ACHN (cell line): ENCODE measurements around the gene TLK1.
"Not testable (repeated sequence)": the region's sequence is repeated elsewhere in the genome, so short reads cannot be mapped to it uniquely, and the experiment has no call there.

Source experiments
- DNase-seq: peaks from one replicate; pipeline ENCODE4 v3.0.0-alpha.2; 2015
- in situ Hi-C: cut with HindIII; loops from 2 replicates; pipeline ENCODE4 v1.10.0; 2017; ENCODE audit warnings: low sequenced_read_pairs, low pct_ligation_motif_present, low pct_unique_long_range_greater_than_20kb

Gene TLK1

DNA sequence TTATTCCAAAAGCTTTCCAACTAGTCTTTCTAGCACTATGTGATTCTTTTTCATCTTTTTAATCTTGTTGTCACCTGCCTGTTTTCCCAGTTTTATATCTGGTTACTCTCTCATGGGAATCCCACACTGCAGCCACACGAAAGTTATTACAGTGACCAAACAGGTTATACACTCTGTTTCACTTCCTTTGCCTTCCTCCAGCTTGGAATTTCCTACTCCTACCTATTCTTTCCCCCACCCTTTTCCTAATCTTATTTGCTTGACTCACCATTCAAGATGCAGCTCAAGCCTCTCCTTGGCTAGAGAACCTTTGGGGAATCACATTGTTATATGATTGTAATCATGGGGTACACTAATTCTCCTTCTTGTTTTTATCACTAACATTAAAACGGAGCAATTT lies 13.4 kb upstream of the TLK1 start:
- in situ Hi-C loops = no loop called here
- DNase-seq = no peak

DNA sequence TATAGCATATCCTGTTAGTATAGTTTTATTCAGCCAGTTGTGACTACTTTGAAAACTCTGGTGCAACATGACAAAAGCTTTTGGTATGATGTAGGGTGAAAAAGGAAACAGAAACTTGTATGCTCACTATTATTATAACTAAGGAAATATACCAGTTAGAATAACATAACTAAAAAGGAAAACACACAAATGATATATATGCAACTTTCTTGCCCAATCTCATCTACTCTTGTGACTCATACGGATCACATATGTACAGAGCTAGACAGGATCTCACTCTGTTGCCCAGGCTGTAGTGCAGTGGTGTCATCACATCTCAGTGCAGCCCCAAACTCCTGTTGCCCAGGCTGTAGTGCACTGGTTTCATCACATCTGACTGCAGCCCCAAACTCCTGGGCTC lies 12.4 kb upstream of the TLK1 start:
- no peak for DNase-seq
- in situ Hi-C loops = no loop called here

- in situ Hi-C loops = no loop called here
- DNase-seq = no peak
Measured at GRCh38 chr2:171171808-171172207, 11.1 kb upstream of the TLK1 start.

DNA sequence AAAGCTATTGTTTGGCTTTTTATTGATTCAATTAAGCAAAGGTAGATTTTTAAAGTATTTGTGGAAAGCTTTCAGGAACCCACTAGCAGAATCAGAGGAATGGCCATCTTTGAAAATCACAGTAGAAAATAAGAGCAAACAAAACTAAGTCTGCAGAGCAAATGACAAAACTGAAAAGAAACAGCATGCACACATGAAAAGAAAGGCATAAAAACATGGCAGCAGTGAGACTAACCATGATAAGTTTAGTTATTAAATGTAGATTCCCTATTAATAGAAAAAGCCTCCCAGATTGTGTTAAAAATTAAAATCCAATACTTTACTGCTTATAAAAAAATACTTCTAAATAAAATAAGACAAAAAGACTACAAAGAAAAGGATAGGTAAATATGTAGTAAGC lies 9.1 kb upstream of the TLK1 start:
- no peak for DNase-seq
- in situ Hi-C loops = no loop called here

GRCh38 chr2:171169333-171169732 lies 8.6 kb upstream of the TLK1 start:
- DNase-seq = no peak
- in situ Hi-C loops = no loop called here

GRCh38 chr2:171167352-171167997 lies 6.8 kb upstream of the TLK1 start:
- DNase-seq = no peak
- in situ Hi-C loops = no loop called here

- in situ Hi-C loops = no loop called here
- no peak for DNase-seq
Measured at GRCh38 chr2:171166328-171166983, 5.8 kb upstream of the TLK1 start.

DNA sequence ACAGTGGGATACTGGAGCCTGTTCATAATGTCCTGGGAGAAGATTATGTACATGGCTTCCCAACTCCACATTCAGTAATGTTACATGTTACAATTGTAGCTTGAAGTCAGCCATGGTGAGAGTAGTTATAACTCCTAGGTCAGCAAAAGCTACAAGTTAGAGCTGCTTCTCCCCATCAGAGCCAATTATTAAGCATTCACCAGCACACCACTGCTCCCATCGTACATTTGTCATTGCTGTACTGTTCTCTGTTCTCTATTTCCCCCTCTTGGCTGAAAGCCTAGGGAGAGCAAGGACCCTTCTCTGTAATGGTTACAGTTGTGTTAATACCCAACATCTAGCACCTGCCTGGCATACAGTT lies 5.3 kb upstream of the TLK1 start:
- in situ Hi-C loops = no loop called here
- no peak for DNase-seq

GRCh38 chr2:171163261-171163660 lies 2.6 kb upstream of the TLK1 start:
- DNase-seq = no peak
- in situ Hi-C loops = no loop called here

GRCh38 chr2:171162522-171163197 lies 2.0 kb upstream of the TLK1 start:
- DNase-seq, in situ Hi-C loops: not testable (repeated sequence)

GRCh38 chr2:171160956-171161740 lies 455 bp upstream of the TLK1 start:
- in situ Hi-C loops = no loop called here
- peak; percentile 84 for DNase-seq

DNA sequence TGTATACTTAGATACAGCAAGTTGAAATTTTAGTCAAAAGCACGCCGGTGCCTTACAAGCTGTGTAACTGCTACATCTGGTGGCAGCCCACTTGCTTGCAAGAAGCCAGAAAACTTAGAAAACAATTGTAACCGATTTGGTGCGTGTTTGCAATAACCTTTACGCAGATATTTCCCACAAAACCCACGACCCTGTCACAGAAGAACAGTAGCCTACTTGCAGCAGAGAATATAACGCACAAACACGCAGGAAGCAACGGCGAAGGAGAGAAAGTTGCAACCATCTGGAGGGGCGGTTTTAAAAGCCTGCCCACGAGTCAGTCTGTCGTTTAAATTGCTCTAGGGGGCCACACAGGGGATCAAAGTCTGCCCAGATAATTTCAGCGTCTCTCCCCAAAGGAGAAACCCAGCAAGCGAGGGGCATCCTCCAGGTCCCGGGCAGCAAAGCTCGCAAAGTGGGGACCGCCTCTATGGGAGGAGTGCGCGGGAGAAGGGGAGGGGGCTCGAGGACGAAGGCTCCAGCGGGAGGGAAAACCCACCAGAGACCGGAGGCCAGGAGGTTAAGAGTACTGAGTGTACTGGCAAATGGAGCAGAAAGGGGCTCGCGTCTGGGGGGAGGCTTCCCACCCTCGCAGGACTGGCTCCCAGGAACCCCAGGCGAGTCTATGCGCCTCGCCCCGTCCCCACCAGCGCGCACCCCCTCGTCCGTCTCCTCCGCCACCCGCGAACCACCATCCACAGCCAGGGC lies 1.1 kb downstream of the TLK1 start:
- DNase-seq = peak; percentile 55
- in situ Hi-C loops = no loop called here

DNA sequence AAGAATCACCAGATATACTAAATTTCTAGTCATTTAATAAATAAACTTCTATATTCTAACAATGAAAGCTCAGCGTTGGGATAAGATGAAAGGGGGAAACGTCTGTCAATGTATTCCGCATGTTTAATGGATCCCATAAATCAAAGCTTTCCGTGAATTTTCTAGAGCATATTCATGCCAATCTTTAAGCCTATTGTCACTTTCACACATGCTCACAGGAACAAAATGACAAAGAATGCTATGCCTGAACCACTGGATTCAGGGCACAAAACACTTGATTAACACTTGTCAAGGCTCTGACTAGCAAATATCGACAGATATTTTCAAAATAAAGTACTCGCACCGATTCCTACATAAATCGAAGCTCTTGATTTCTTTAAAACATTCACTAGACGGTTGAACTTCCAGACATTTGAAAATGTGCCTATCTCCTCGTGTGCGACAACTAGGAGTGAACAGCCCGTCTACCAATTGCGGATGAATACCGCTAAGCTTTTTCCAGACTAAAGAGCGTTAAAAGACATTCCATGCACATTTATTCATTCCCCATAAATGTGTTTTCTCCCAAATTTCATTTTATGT lies 1.8 kb downstream of the TLK1 start:
- in situ Hi-C loops = no loop called here
- peak; percentile 14 for DNase-seq

DNA sequence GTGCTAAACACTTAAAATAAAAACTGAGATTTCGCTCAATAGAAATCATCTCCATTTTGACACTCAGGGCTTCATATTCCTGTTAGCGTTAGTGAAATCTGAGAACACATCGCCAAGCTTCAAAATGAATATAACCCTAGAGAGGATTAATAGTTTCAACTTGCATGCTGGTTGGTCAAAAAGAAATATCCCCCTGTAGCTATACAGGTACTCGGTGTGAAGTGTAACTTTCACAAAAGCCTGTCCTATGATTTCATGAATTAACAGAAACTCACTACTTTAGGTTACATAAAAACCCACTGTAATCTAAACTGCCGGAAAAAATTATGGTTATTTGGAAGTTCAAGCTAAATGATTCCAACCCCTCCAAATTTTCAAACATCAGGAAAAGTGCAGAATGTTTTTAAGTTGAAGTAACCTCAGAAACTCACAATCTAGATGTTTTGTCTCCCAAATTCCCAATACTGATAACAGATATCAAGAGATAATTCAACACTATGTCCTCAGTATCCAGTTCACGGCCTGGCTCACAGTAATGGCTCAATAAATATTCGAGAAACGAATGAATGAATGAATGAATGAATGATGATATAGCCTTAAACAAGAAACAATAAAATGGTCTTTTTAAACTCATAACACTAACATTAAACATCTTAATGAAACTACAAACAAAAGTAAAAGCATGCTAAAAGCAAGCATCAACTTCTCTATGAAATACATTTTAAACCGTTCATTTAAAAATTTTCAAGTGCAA lies 2.5 kb downstream of the TLK1 start:
- in situ Hi-C loops = no loop called here

GRCh38 chr2:171157109-171157500 lies 3.6 kb downstream of the TLK1 start:
- DNase-seq = no peak
- in situ Hi-C loops = no loop called here

More for the DNA sequence above, 2.5 kb downstream of the TLK1 start:
- DNase-seq = no peak

- no peak for DNase-seq
- in situ Hi-C loops = no loop called here
Measured at GRCh38 chr2:171154348-171154747, 6.3 kb downstream of the TLK1 start.

GRCh38 chr2:171150694-171151285 lies 9.9 kb downstream of the TLK1 start:
- in situ Hi-C loops = no loop called here

More at GRCh38 chr2:171150694-171151285, 9.9 kb downstream of the TLK1 start:
- DNase-seq = no peak
